ENCODE results near the gene SERINC3. TPM values are rescaled to one million over a fixed set of nuclear protein-coding genes. Genes with fewer than 3 reads are reported as not detected.

SERINC3 gene
- total and polyA plus RNA-seq, 2 donors (not counting 1 experiment from before 2014, with no cell fraction given): 31.4 to 51.6 TPM

GRCh38 chr20:44532259-44532980, 10.6 kb upstream of the SERINC3 start:
- Mint-ChIP-seq H3K27ac (no peak overlapping the region), H3K27me3 (no peaks in the 10 kb centered on the region), H3K9me3 (ENCODE audit: insufficient read depth) (no peaks in the 10 kb centered on the region), H3K4me1 (peaks cover 6% of the 10 kb centered on the region), H3K4me3 (no peak overlapping the region)
- Histone ChIP-seq H3K4me3 (ENCODE audit: control extremely low read depth in 1 of 5, extremely low read depth in 1 of 5, insufficient read depth in 1 of 5, low read depth in 2 of 5, low read length in 4 of 5) (peak overlapping the region; percentile 30 to 86 (median 64)), H3K79me2 (ENCODE audit: control insufficient read depth, insufficient read depth, low read length) (no peaks in the 10 kb centered on the region), H3K4me1 (ENCODE audit: control insufficient read depth in 2 of 2, insufficient read depth in 2 of 2, low read length in 2 of 2) (peaks cover 11 to 16% of the 10 kb centered on the region in 2 donors), H3K9ac (ENCODE audit: low read length) (peak overlapping the region; percentile 86), H3K4me2 (replicated peaks; ENCODE audit: low read depth, low read length, poor library complexity, severe bottlenecking) (peak overlapping the region; percentile 100), H3K9me3 (ENCODE audit: control extremely low read depth in 1 of 3, control insufficient read depth in 2 of 3, insufficient read depth in 1 of 3, low read length in 2 of 3) (no peaks in the 10 kb centered on the region), H2AFZ (ENCODE audit: insufficient read depth, low read depth, low read length, poor library complexity, severe bottlenecking) (peak overlapping the region; percentile 99), H4K20me1 (ENCODE audit: control insufficient read depth, insufficient read depth, low read length, poor library complexity, severe bottlenecking) (no peaks in the 10 kb centered on the region), H3K27ac (ENCODE audit: low read length in 2 of 2) (peak overlapping the region in 1 of 2 donors; percentile 51), H3K27me3 (replicated peaks in 1 of 4; ENCODE audit: control extremely low read depth in 1 of 4, control insufficient read depth in 3 of 4, insufficient read depth in 4 of 4, low read length in 3 of 4) (no peaks in the 10 kb centered on the region), H3K36me3 (replicated peaks in 1 of 2; ENCODE audit: control extremely low read depth in 1 of 2, control insufficient read depth in 1 of 2, extremely low read depth in 1 of 2, insufficient read depth in 2 of 2, low read length in 1 of 2) (no peaks in the 10 kb centered on the region)
- CTCF ChIA-PET: interaction anchor here (3.1 kb wide), 1 partner anchor 78 kb away, joined by 11 read pairs; no protein-coding TSS in a partner anchor
- 79% methylated on average over 7 of the region's 11 CpGs for WGBS (ENCODE audit: insufficient coverage)
- TF ChIP-seq, protein P1, sequence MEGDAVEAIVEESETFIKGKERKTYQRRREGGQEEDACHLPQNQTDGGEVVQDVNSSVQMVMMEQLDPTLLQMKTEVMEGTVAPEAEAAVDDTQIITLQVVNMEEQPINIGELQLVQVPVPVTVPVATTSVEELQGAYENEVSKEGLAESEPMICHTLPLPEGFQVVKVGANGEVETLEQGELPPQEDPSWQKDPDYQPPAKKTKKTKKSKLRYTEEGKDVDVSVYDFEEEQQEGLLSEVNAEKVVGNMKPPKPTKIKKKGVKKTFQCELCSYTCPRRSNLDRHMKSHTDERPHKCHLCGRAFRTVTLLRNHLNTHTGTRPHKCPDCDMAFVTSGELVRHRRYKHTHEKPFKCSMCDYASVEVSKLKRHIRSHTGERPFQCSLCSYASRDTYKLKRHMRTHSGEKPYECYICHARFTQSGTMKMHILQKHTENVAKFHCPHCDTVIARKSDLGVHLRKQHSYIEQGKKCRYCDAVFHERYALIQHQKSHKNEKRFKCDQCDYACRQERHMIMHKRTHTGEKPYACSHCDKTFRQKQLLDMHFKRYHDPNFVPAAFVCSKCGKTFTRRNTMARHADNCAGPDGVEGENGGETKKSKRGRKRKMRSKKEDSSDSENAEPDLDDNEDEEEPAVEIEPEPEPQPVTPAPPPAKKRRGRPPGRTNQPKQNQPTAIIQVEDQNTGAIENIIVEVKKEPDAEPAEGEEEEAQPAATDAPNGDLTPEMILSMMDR (IDR thresholded peaks at IDR 0.05): no peak
- ATAC-seq (ENCODE audit: low read depth) (no peak), DNase-seq (peak; percentile 16)
- intact Hi-C loops (cut with micrococcal nuclease): loop anchor here (5.0 kb wide), 1 partner anchor 45 kb away; no protein-coding TSS in a partner anchor
- POLR2A ChIA-PET: no interaction called here

DNA sequence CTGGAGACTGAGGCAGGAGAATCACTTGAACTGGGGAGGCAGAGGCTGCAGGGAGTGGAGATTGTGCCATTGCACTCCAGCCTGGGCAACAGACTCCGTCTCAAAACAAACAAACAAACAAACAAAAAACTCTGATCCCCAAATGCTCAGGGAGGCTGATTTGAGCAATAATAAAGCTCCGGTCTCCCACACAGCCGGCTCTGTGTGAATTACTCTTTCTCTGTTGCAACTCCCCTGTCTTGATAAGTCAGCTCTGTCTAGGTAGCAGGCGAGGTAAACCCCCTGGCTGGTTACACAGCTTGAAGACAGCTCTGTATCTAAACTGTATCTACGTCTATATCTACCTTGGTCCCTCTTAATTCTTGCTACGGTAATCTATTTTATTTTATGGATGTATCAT, 6.4 kb upstream of the SERINC3 start:
- DNase-seq (no peak), ATAC-seq (ENCODE audit: low read depth) (no peak)
- H3K9me3 ChIP-seq (ENCODE audit: control extremely low read depth in 1 of 3, control insufficient read depth in 2 of 3, insufficient read depth in 1 of 3, low read length in 2 of 3): no peaks in the 10 kb centered on the region
- no peak overlapping the region for H3K27ac ChIP-seq (ENCODE audit: low read length in 2 of 2)
- Mint-ChIP-seq H3K4me1 (peaks cover 8% of the 10 kb centered on the region), H3K4me3 (no peak overlapping the region), H3K27ac (no peak overlapping the region), H3K9me3 (ENCODE audit: insufficient read depth) (no peaks in the 10 kb centered on the region), H3K27me3 (peaks cover 3% of the 10 kb centered on the region)
- intact Hi-C loops (cut with micrococcal nuclease): no loop called here
- ChIA-PET POLR2A (no interaction called here), CTCF (interaction anchor here (0.5 kb wide), 1 partner anchor 10 kb away, joined by 3 read pairs; no protein-coding TSS in a partner anchor)
- no peak overlapping the region for H3K4me2 ChIP-seq (replicated peaks; ENCODE audit: low read depth, low read length, poor library complexity, severe bottlenecking)
- H3K4me1 ChIP-seq (ENCODE audit: control insufficient read depth in 2 of 2, insufficient read depth in 2 of 2, low read length in 2 of 2): peaks cover 11 to 16% of the 10 kb centered on the region in 2 donors
- H3K27me3 ChIP-seq (replicated peaks in 1 of 4; ENCODE audit: control extremely low read depth in 1 of 4, control insufficient read depth in 3 of 4, insufficient read depth in 4 of 4, low read length in 3 of 4): no peaks in the 10 kb centered on the region
- no peak overlapping the region for H2AFZ ChIP-seq (ENCODE audit: insufficient read depth, low read depth, low read length, poor library complexity, severe bottlenecking)
- no peak overlapping the region for H3K4me3 ChIP-seq (ENCODE audit: control extremely low read depth in 1 of 5, extremely low read depth in 1 of 5, insufficient read depth in 1 of 5, low read depth in 2 of 5, low read length in 4 of 5)
- H3K9ac ChIP-seq (ENCODE audit: low read length): no peak overlapping the region
- peaks cover 19% of the 10 kb centered on the region for H3K79me2 ChIP-seq (ENCODE audit: control insufficient read depth, insufficient read depth, low read length)
- no peaks in the 10 kb centered on the region for H4K20me1 ChIP-seq (ENCODE audit: control insufficient read depth, insufficient read depth, low read length, poor library complexity, severe bottlenecking)
- WGBS (ENCODE audit: insufficient coverage): 92% methylated on average over 3 of the region's 6 CpGs
- no peaks in the 10 kb centered on the region for H3K36me3 ChIP-seq (replicated peaks in 1 of 2; ENCODE audit: control extremely low read depth in 1 of 2, control insufficient read depth in 1 of 2, extremely low read depth in 1 of 2, insufficient read depth in 2 of 2, low read length in 1 of 2)
- TF ChIP-seq EZH2 (IDR thresholded peaks at IDR 0.05; ENCODE audit: borderline replicate concordance, insufficient read depth, low read depth, low read length, poor library complexity, severe bottlenecking): no peak
- TF ChIP-seq, protein P1 (IDR thresholded peaks at IDR 0.05): no peak

Measured in B cell (primary cell).